Naive thymus-derived CD8-positive, alpha-beta T cell (primary cell): ENCODE data around the gene ZNF423. TPM values are rescaled to one million over a fixed set of nuclear protein-coding genes. Genes with fewer than 3 reads are reported as not detected.
A peak's percentile ranks its signal among the peaks of the same experiment; 100 is the strongest.

ENCODE experiments used
- ATAC-seq, 2 donors: fragments of 150-1000 bp; cut with Tn5 transposase in 1 of 2; sonication (Bioruptor Pico), chemical (Tn5 transposase) in 1 of 2; 1 replicate in 1 of 2; 2 replicates in 1 of 2; pipeline ENCODE4 v1.10.0; 2021; ENCODE audit warnings: mild to moderate bottlenecking in 2 of 2, moderate library complexity in 2 of 2
- POLR2A ChIA-PET: fragments of 350-600 bp; sonication (Branson Sonifier 250); formaldehyde crosslinking; loops from one replicate; lab custom pipeline; 2021; ENCODE audit warnings: antibody characterized with exemption; lab: Charles Lee
- DNase-seq, 10 donors: peaks; one replicate each; pipeline versions ENCODE4 v3.0.0 to v3.0.0-alpha.2; 2020 to 2022
- H3K27ac Mint-ChIP-seq, 10 donors: one replicate each; pipeline ENCODE4 v1.8.0; 2020 to 2022; ENCODE audit warnings: mild to moderate bottlenecking in 10 of 10, mixed read lengths in 10 of 10, moderate library complexity in 4 of 10, inconsistent platforms in 1 of 10
- H3K27me3 Mint-ChIP-seq, 5 donors: one replicate each; pipeline ENCODE4 v1.8.0; 2021 to 2022; ENCODE audit warnings: mixed read lengths in 5 of 5
- H3K36me3 Mint-ChIP-seq, 3 donors: one replicate each; pipeline ENCODE4 v1.8.0; 2020 to 2022; ENCODE audit warnings: mixed read lengths in 3 of 3, mild to moderate bottlenecking in 2 of 3, inconsistent platforms in 1 of 3
- H3K4me1 Mint-ChIP-seq, 4 donors: one replicate each; pipeline ENCODE4 v1.8.0; 2021 to 2022; ENCODE audit warnings: mixed read lengths in 4 of 4
- H3K4me3 Mint-ChIP-seq, 10 donors: one replicate each; pipeline ENCODE4 v1.8.0; 2020 to 2022; ENCODE audit warnings: mild to moderate bottlenecking in 10 of 10, mixed read lengths in 10 of 10, moderate library complexity in 6 of 10, inconsistent platforms in 1 of 10
- H3K9me3 Mint-ChIP-seq, 9 donors: one replicate each; pipeline ENCODE4 v1.8.0; 2020 to 2022; ENCODE audit warnings: mixed read lengths in 9 of 9, mild to moderate bottlenecking in 3 of 9, inconsistent platforms in 1 of 9, moderate library complexity in 1 of 9
- polyA plus RNA-seq, 3 donors: library from polyadenylated mRNA; unstranded; fragments of 300-500 nt; fragmentation: Illumina TruSeq; gene quantifications; one replicate each; pipeline ENCODE4 v1.2.3, GENCODE V29; 2021
- total RNA-seq, 8 experiments: library from RNA in 2 of 8; stranded (reverse) in 2 of 8; gene quantifications; one replicate each; pipeline ENCODE4 v1.2.3 and lab custom pipeline; 2021 to 2026

Gene ZNF423
- total and polyA plus RNA-seq, 5 experiments from 2014 or later, result not detected

- Mint-ChIP-seq H3K27me3 (peaks cover 0 to 5% (median 0%) of the 10 kb centered on the region in 5 donors), H3K4me1 (no peaks in the 10 kb centered on the region), H3K36me3 (no peaks in the 10 kb centered on the region), H3K9me3 (no peaks in the 10 kb centered on the region), H3K27ac (no peak overlapping the region), H3K4me3 (no peak overlapping the region)
- ATAC-seq (no peak), DNase-seq (no peak)
- POLR2A ChIA-PET, result no interaction called here
Measured at GRCh38 chr16:49672753-49673152, 183.2 kb downstream of the ZNF423 start.

- no peaks in the 10 kb centered on the region for H3K9me3 Mint-ChIP-seq
- H3K36me3 Mint-ChIP-seq, result no peaks in the 10 kb centered on the region
- no peaks in the 10 kb centered on the region for H3K4me1 Mint-ChIP-seq
- DNase-seq, result no peak
- H3K27ac Mint-ChIP-seq, result peak overlapping the region in 1 of 10 donors; percentile 15
- H3K27me3 Mint-ChIP-seq, result peaks cover 0 to 5% (median 0%) of the 10 kb centered on the region in 5 donors
- no peak for ATAC-seq
- POLR2A ChIA-PET, result no interaction called here
- no peak overlapping the region for H3K4me3 Mint-ChIP-seq
Measured at GRCh38 chr16:49671333-49671732, 184.6 kb downstream of the ZNF423 start.

- no peaks in the 10 kb centered on the region for H3K36me3 Mint-ChIP-seq
- no peaks in the 10 kb centered on the region for H3K9me3 Mint-ChIP-seq
- no peak overlapping the region for H3K4me3 Mint-ChIP-seq
- no peak overlapping the region for H3K27ac Mint-ChIP-seq
- ATAC-seq (no peak), DNase-seq (no peak)
- POLR2A ChIA-PET, result no interaction called here
- peaks cover 0 to 5% (median 0%) of the 10 kb centered on the region in 5 donors for H3K27me3 Mint-ChIP-seq
- no peaks in the 10 kb centered on the region for H3K4me1 Mint-ChIP-seq
Measured at GRCh38 chr16:49670627-49671026, 185.3 kb downstream of the ZNF423 start.

- Mint-ChIP-seq H3K9me3 (no peaks in the 10 kb centered on the region), H3K27me3 (peaks cover 0 to 5% (median 0%) of the 10 kb centered on the region in 5 donors), H3K27ac (no peak overlapping the region), H3K4me1 (no peaks in the 10 kb centered on the region), H3K36me3 (no peaks in the 10 kb centered on the region), H3K4me3 (no peak overlapping the region)
- no peak for ATAC-seq
- DNase-seq, result no peak
- POLR2A ChIA-PET, result interaction anchor here (0.6 kb wide), 1 partner anchor 34 kb away, joined by 7 read pairs; no protein-coding TSS in a partner anchor
Measured at GRCh38 chr16:49665482-49666230, 190.3 kb downstream of the ZNF423 start.

GRCh38 chr16:49664221-49665215, 191.4 kb downstream of the ZNF423 start:
- H3K9me3 Mint-ChIP-seq, result no peaks in the 10 kb centered on the region
- H3K4me1 Mint-ChIP-seq, result no peaks in the 10 kb centered on the region
- POLR2A ChIA-PET, result interaction anchor here (0.6 kb wide), 1 partner anchor 33 kb away, joined by 7 read pairs; no protein-coding TSS in a partner anchor
- H3K27ac Mint-ChIP-seq, result no peak overlapping the region
- no peak overlapping the region for H3K4me3 Mint-ChIP-seq
- H3K27me3 Mint-ChIP-seq, result peaks cover 0 to 4% (median 0%) of the 10 kb centered on the region in 5 donors
- ATAC-seq (no peak), DNase-seq (no peak)
- H3K36me3 Mint-ChIP-seq, result no peaks in the 10 kb centered on the region

- H3K27me3 Mint-ChIP-seq, result peaks cover 0 to 3% (median 0%) of the 10 kb centered on the region in 5 donors
- POLR2A ChIA-PET, result no interaction called here
- no peaks in the 10 kb centered on the region for H3K4me1 Mint-ChIP-seq
- no peak overlapping the region for H3K4me3 Mint-ChIP-seq
- H3K36me3 Mint-ChIP-seq, result no peaks in the 10 kb centered on the region
- no peak for ATAC-seq
- H3K9me3 Mint-ChIP-seq, result no peaks in the 10 kb centered on the region
- peak overlapping the region in 1 of 10 donors; percentile 36 for H3K27ac Mint-ChIP-seq
- no peak for DNase-seq
Measured at GRCh38 chr16:49663081-49664065, 192.5 kb downstream of the ZNF423 start.

GRCh38 chr16:49662569-49662968, 193.3 kb downstream of the ZNF423 start:
- Mint-ChIP-seq H3K27ac (no peak overlapping the region), H3K4me1 (no peaks in the 10 kb centered on the region), H3K27me3 (peaks cover 0 to 3% (median 0%) of the 10 kb centered on the region in 5 donors), H3K4me3 (no peak overlapping the region), H3K9me3 (no peaks in the 10 kb centered on the region), H3K36me3 (no peaks in the 10 kb centered on the region)
- POLR2A ChIA-PET, result no interaction called here
- no peak for ATAC-seq
- DNase-seq, result no peak

GRCh38 chr16:49661465-49662187, 194.3 kb downstream of the ZNF423 start:
- Mint-ChIP-seq H3K4me3 (no peak overlapping the region), H3K36me3 (no peaks in the 10 kb centered on the region), H3K9me3 (no peaks in the 10 kb centered on the region), H3K27me3 (peaks cover 0 to 3% (median 0%) of the 10 kb centered on the region in 5 donors), H3K27ac (peak overlapping the region in 1 of 10 donors; percentile 27), H3K4me1 (no peaks in the 10 kb centered on the region)
- no peak for ATAC-seq
- POLR2A ChIA-PET, result no interaction called here
- no peak for DNase-seq

- Mint-ChIP-seq H3K4me3 (no peak overlapping the region), H3K36me3 (no peaks in the 10 kb centered on the region)
Measured at GRCh38 chr16:49660626-49661025, 195.3 kb downstream of the ZNF423 start.

GRCh38 chr16:49659356-49659755, 196.6 kb downstream of the ZNF423 start:
- H3K4me3 Mint-ChIP-seq, result no peak overlapping the region
- POLR2A ChIA-PET, result no interaction called here
- H3K9me3 Mint-ChIP-seq, result no peaks in the 10 kb centered on the region
- no peak overlapping the region for H3K27ac Mint-ChIP-seq
- no peaks in the 10 kb centered on the region for H3K36me3 Mint-ChIP-seq
- DNase-seq (no peak), ATAC-seq (no peak)
- no peaks in the 10 kb centered on the region for H3K4me1 Mint-ChIP-seq
- peaks cover 0 to 3% (median 0%) of the 10 kb centered on the region in 5 donors for H3K27me3 Mint-ChIP-seq

More at GRCh38 chr16:49660626-49661025, 195.3 kb downstream of the ZNF423 start:
- no peaks in the 10 kb centered on the region for H3K9me3 Mint-ChIP-seq
- DNase-seq (no peak), ATAC-seq (no peak)
- POLR2A ChIA-PET, result no interaction called here
- no peak overlapping the region for H3K27ac Mint-ChIP-seq
- H3K27me3 Mint-ChIP-seq, result peaks cover 0 to 3% (median 0%) of the 10 kb centered on the region in 5 donors
- no peaks in the 10 kb centered on the region for H3K4me1 Mint-ChIP-seq

GRCh38 chr16:49658531-49658930, 197.4 kb downstream of the ZNF423 start:
- no peak overlapping the region for H3K27ac Mint-ChIP-seq
- DNase-seq, result no peak
- POLR2A ChIA-PET, result no interaction called here
- H3K27me3 Mint-ChIP-seq, result peaks cover 0 to 8% (median 0%) of the 10 kb centered on the region in 5 donors
- no peak for ATAC-seq
- H3K4me3 Mint-ChIP-seq, result no peak overlapping the region
- H3K4me1 Mint-ChIP-seq, result no peaks in the 10 kb centered on the region
- no peaks in the 10 kb centered on the region for H3K9me3 Mint-ChIP-seq
- H3K36me3 Mint-ChIP-seq, result no peaks in the 10 kb centered on the region
